GM10266 (cell line): ENCODE measurements around the gene RTP2.

Experiments
- DNase-seq: peaks from one replicate; pipeline ENCODE4 v3.0.0; 2012; ENCODE audit errors: extremely low spot score
- TF ChIP-seq, protein P1 (sequence below): IDR thresholded peaks from 2 replicates; pipeline ENCODE4 v1.5.1; 2012; ENCODE audit warnings: mild to moderate bottlenecking, low read depth; ENCODE audit not compliant: control insufficient read depth, insufficient read depth; ENCODE audit errors: missing control alignments

Gene RTP2

GRCh38 chr3:187729598-187729997, 27.2 kb upstream of the RTP2 start:
- TF ChIP-seq, protein P1, sequence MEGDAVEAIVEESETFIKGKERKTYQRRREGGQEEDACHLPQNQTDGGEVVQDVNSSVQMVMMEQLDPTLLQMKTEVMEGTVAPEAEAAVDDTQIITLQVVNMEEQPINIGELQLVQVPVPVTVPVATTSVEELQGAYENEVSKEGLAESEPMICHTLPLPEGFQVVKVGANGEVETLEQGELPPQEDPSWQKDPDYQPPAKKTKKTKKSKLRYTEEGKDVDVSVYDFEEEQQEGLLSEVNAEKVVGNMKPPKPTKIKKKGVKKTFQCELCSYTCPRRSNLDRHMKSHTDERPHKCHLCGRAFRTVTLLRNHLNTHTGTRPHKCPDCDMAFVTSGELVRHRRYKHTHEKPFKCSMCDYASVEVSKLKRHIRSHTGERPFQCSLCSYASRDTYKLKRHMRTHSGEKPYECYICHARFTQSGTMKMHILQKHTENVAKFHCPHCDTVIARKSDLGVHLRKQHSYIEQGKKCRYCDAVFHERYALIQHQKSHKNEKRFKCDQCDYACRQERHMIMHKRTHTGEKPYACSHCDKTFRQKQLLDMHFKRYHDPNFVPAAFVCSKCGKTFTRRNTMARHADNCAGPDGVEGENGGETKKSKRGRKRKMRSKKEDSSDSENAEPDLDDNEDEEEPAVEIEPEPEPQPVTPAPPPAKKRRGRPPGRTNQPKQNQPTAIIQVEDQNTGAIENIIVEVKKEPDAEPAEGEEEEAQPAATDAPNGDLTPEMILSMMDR: no peak
- DNase-seq: no peak

DNA sequence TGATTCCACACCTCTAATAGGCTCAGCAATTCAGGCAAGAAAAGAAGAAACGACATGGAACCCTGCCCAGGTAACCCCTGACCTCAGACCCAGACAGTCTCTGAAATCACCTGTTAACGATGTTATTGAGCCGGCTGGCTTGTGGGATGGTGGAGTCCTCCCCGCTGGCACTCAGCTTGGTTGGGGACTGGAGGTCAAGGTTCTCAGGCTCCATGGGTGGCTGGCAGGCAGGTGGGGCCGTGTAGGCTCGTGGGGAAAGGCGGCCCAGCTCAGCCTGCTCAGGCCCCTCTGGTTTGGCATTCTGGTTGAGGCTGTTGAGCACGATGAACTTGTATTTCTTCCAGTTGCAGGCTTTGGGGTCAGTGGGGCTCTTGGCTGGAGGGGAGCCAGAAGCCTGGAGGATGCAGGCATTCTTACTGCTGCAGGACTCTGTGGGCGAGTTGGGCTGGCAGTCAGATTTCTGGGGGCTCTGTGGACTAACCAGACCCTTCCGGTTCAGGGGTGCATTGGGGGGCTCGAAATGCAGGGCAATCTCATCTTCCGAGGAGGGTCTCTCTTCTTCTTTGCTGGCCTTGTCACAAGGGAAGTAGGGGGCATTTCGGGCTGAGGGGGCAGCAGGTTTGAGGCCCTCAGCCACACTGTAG, 26.7 kb upstream of the RTP2 start:
- no peak for DNase-seq
- TF ChIP-seq, protein P1: no peak

GRCh38 chr3:187728248-187728647, 25.9 kb upstream of the RTP2 start:
- TF ChIP-seq, protein P1: no peak
- no peak for DNase-seq

- no peak for DNase-seq
- TF ChIP-seq, protein P1: no peak
These were observed 24.2 kb upstream of the RTP2 start for GRCh38 chr3:187726564-187726963.

DNA sequence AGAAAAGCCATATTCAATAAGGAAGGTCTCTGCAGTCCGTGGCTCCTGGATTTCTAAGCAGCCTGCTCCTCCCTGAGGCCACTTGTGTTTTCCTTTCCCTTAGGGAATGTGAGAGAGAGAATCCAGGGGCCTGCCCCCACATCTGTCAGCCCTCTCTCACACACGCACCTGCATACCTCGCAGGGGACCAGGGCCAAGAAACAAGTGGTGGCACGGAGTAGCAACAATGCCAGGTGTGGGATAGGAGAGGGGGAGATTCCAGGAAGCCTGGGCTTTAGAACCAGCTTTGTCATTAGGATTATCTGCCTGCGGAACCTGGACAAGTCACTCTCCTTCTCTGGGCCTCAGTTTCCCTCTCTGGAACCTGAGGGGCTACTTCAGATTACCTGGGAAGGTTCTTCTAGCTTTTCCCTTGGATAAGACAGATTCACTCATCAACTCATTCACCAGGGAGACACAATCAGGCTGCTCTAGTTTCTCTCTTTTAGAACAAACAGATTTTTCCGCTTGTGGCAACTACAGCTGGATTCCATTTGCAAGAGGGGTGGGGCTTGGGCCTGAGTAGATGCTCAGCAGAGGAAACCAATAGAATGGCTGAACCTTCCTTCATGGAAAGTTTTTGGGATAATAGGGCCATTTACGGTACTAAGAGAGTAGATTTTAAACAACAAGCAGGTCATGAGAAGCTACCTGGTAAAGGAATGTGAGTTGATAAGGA, 23.5 kb upstream of the RTP2 start:
- DNase-seq: no peak
- TF ChIP-seq, protein P1: no peak

- no peak for DNase-seq
These were observed 22.9 kb upstream of the RTP2 start for GRCh38 chr3:187725224-187725623.

More at GRCh38 chr3:187725224-187725623, 22.9 kb upstream of the RTP2 start:
- TF ChIP-seq, protein P1: no peak
